SHP77 treated with DMSO at 0.1 percent for 48 hours (cell line): ENCODE measurements around the gene RAB11A.
A peak's percentile ranks its signal among the peaks of the same experiment; 100 is the strongest.
"Not testable (repeated sequence)": the region's sequence is repeated elsewhere in the genome, so short reads cannot be mapped to it uniquely, and the experiment has no call there.

ENCODE experiments used
- DNase-seq: peaks from one replicate; lab custom pipeline; 2025; lab: John Stamatoyannopoulos, UW

The RAB11A gene

GRCh38 chr15:65845826-65846519 lies 23.3 kb upstream of the RAB11A start:
- DNase-seq = no peak

- DNase-seq = no peak
These were observed 21.3 kb upstream of the RAB11A start for GRCh38 chr15:65847989-65848388.

DNA sequence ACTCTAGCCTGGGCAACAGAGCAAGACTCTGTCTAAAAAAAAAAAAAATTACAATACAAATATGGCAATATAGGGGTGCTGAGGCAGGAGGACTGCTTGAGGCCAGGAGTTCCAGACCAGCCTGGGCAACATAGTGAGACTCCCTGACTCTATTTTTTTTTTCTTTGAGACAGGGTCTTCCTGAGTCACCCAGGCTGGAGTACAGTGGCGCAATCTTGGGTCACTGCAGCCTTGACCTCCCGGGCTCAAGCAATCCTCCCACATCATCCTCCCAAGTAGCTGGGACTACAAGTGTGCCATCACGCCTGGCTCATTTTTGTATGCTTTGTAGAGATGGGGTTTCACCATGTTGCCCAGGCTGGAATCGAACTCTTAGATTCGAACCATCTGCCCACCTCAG lies 17.3 kb upstream of the RAB11A start:
- no peak for DNase-seq

GRCh38 chr15:65856821-65857455 lies 12.4 kb upstream of the RAB11A start:
- no peak for DNase-seq

- no peak for DNase-seq
These were observed 11.4 kb upstream of the RAB11A start for GRCh38 chr15:65857718-65858402.

- no peak for DNase-seq
These were observed 6.6 kb upstream of the RAB11A start for GRCh38 chr15:65862682-65863081.

DNA sequence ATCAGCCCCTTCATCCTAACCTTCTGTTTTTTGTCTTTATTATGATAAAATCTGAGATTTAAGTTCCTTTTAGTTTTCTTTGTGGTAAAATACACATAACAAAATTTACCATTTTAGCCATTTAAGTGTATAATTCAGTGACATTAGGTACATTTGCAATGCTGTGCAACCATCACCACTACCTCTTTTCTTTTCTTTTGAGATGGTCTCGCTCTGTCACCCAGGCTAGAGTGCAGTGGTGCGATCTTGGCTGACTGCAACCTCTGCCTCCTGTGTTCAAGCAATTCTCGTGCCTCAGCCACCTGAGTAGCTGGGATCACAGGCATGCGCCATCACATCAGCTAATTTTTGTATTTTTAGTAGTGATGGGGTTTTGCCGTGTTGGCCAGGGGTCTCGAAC lies 6.2 kb upstream of the RAB11A start:
- no peak for DNase-seq

- DNase-seq = no peak
These were observed 2.0 kb upstream of the RAB11A start for GRCh38 chr15:65867244-65867643.

- DNase-seq = not testable (repeated sequence)
These were observed 1.4 kb upstream of the RAB11A start for GRCh38 chr15:65867933-65868332.

DNA sequence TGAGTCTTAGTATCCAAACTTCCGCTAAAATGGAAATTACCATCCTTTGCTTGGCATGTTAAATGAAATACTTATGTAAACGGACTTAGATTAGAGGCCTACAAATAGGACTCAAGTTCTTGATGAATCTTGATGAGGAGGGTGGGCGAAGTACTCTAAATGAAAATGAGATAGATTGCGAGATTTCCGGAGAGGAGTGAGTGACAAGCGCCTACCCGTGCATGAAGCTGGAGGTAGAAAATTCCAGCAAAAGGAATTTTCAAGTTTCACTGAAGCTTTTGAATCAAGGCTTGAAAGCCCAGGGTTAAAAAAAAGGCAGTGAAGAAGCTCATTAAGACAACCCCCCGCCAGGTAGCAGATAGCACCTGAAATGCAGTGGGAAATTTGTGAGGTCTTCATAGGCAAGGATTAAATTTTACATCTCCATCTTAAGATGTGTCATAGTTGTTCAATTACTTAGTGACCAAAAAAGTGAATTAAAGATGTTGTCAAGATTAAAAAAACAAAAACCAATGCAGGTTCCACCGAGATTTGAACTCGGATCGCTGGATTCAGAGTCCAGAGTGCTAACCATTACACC lies 655 bp upstream of the RAB11A start:
- DNase-seq = no peak

DNA sequence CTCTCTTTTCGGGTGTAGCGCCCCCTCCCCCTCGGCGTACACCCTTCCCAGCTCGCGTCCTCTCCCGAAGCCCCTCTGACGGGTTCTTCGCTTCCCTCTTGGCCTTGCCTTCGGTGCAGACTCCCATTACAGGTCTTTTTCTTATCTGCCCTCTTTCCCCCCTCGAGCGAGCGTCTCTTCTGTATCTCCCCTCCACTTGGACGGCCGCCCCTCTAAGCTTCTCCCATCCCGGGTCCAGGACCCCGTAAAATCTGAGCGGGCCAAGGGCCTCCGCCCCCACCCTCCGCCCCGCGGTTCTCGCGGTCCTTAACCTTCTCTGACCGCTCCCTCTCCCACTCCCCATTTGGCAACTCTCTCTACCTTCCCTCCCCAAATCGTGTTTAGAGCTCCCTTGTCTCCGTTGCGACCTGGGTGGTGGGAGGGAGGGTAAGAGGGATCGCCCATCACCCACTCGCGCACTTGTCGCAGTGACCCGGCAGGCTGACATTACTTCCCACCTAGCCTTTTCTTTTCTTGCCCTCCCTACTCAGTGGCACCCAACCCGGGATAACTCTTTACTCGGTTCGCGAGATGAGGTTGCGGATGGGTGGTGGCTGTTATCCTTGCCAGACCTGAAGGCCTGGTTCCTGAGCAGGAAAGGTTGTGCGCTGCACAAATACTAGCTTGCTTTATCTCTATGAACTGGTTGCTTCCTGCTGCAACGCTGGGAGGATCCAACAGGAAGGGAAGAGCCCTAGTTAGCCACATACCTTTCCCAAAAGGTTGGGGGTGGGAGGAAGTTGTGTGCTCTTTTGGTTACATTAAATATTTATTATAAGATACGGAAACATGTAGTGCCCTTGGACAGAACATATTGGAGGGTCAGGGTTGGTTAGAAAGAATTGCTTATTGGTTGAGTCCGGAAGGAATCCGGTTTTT lies 922 bp downstream of the RAB11A start:
- peak; percentile 66 for DNase-seq

DNA sequence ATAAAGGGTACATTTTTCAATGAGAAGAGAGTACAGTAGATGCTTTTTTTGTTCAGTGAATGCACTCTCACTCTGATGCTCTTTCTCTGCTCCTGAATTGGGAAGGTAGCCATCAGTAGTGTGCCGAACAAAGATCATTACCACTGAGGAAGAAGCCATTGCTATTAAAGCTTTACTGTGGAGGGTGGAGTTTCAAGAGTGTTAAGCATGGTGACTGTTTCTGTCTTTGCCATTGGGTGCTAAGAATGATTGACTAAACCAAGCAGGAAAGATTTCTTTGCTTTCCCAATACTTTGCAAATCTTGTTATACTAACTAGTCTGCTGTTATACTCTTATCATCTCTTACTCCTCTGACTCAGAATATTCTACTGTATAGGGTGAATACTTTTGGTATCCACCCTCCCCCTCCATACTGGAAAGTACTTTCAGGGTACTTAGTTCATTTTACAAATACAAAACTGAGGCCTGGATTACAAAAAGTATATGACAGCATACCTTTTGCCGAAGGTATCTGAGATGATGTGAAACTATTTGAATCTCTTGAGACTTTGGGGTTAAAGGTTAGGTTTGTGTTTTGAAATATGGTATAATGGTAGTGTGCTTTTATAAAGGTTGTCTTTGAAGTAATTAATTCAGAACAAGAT lies 1.7 kb downstream of the RAB11A start:
- DNase-seq = no peak

- DNase-seq = not testable (repeated sequence)
These were observed 2.6 kb downstream of the RAB11A start for GRCh38 chr15:65871886-65872285.

- not testable (repeated sequence) for DNase-seq
These were observed 3.3 kb downstream of the RAB11A start for GRCh38 chr15:65872596-65872995.

GRCh38 chr15:65873256-65873655 lies 4.0 kb downstream of the RAB11A start:
- no peak for DNase-seq

GRCh38 chr15:65875458-65875857 lies 6.2 kb downstream of the RAB11A start:
- DNase-seq = no peak

DNA sequence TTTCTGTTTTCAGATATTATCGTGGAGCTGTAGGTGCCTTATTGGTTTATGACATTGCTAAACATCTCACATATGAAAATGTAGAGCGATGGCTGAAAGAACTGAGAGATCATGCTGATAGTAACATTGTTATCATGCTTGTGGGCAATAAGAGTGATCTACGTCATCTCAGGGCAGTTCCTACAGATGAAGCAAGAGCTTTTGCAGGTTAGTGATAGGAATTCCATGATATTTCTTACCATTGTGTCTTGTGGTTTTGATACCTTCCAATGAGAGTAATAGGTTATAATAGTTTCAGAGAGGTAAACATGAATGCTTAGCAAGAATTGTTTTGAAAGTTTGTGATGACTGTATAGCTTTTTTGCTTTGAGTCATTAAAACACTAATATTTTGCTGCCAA lies 8.5 kb downstream of the RAB11A start:
- no peak for DNase-seq

- no peak for DNase-seq
These were observed 12.6 kb downstream of the RAB11A start for GRCh38 chr15:65881766-65882434.

DNA sequence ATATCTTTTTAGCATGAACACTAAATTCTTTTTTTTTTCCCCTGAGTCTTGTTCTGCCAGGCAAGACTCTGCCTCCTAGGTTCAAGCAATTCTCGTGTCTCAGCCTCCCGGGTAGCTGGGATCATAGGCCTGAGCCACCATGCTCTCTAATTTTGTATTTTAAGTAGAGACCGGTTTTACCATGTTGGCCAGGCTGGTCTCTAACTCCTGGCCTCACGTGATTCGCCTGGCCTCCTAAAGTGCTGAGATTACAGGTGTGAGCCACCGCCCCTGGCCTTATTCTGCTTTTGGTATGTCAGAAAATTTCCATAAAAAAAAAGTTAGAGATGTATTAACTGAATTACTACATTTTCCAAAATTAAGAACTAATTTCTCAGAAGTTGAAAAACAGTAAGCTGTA lies 14.3 kb downstream of the RAB11A start:
- DNase-seq = no peak

GRCh38 chr15:65884511-65884910 lies 15.2 kb downstream of the RAB11A start:
- no peak for DNase-seq
